ENCODE results near the gene DCUN1D3.

DNA sequence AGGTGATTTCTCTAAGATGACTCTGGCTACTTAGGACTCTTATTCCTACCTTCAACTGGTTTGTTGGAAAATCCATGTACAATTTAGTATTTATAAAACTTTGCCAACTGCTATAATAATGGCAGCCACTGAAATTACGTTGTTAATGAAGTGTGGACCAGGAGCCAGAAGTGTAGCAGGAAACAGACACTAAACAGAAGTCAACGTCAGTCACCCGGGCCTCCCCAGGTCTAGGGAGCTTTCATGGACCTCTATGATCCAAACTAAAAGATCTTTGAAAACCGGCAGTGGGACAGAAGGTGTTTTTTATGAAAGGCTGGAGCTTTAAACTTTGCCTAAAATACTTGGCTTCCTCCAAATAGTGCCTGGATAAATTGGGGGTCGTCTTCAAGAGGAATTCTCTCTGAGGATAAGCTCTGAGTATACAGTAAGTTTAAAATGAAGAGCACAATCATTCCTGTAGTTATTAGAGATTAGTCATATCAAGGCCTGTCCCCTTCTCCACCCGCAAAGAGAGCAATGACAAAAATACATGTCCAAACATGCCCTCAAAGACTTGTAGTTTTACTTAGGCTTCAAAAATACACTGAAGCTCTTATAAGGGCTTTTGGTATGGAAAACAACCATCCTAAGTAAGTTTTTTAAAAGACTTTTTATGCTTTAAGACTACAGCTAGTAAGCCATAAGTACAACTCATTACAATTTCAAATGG, 34.6 kb downstream of the DCUN1D3 start:
- TF ChIP-seq GATA2 (IDR thresholded peaks at IDR 0.05; ENCODE audit: low read depth, low read length) (no peak), GATA3 (IDR thresholded peaks at IDR 0.05; ENCODE audit: low read depth, low read length) (no peak)

All from SH-SY5Y (cell line).